Kidney epithelial cell (primary cell): Measurements from ENCODE around the gene KRTAP1-3. TPM values are rescaled to one million over a fixed set of nuclear protein-coding genes. Genes with fewer than 3 reads are reported as not detected.
"Not testable (repeated sequence)": the region's sequence is repeated elsewhere in the genome, so short reads cannot be mapped to it uniquely, and the experiment has no call there.

Experiments
- DNase-seq: peaks from one replicate; pipeline ENCODE4 v3.0.0-alpha.2; 2010; ENCODE audit warnings: low read depth
- H3K27me3 ChIP-seq: 2 replicates; pipeline ENCODE4 v1.6.0; 2011; ENCODE audit warnings: low read length; ENCODE audit not compliant: control insufficient read depth, insufficient read depth
- H3K36me3 ChIP-seq: 2 replicates; pipeline ENCODE4 v1.5.1; 2011; ENCODE audit warnings: low read length; ENCODE audit not compliant: control insufficient read depth, insufficient read depth
- H3K4me3 ChIP-seq: 2 replicates; pipeline ENCODE4 v1.5.1; 2011; ENCODE audit warnings: low read depth, mild to moderate bottlenecking, control low read depth, low read length
- total RNA-seq: library from RNA; depleted of rRNA; stranded (reverse); fragments of >200 nt; gene quantifications from 2 replicates; pipeline ENCODE4 v1.2.3, GENCODE V29; 2015
- TF ChIP-seq, protein P1 (sequence below): IDR thresholded peaks from 2 replicates; pipeline ENCODE4 v1.5.1; 2011; ENCODE audit warnings: mild to moderate bottlenecking, moderate library complexity, low read length, control low read depth, inconsistent platforms; ENCODE audit not compliant: insufficient read depth, poor library complexity, severe bottlenecking

Gene KRTAP1-3
- total RNA-seq, 1 donor from 2014 or later = not detected

DNA sequence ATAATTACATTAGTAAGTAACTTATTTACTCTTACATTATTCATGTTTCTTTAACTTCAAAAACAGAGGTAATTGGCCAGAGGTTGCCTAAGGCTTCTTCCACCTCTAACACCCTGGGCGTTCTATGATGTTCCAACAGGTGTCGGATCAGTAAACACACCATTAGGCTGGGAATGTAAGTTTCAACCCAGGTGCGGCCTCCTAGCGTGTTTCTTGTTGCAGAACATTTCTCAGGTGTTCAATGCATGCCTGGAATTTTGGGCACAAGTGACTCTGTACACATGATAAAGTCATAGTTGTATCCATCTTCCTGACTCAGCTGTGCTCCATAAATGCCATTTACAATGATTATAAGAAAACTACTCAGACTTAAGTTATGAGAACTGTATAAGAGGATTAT lies 19.4 kb upstream of the KRTAP1-3 start:
- Histone ChIP-seq H3K4me3 (no peak overlapping the region), H3K36me3 (no peaks in the 10 kb centered on the region), H3K27me3 (no peaks in the 10 kb centered on the region)
- DNase-seq = no peak
- TF ChIP-seq, protein P1, sequence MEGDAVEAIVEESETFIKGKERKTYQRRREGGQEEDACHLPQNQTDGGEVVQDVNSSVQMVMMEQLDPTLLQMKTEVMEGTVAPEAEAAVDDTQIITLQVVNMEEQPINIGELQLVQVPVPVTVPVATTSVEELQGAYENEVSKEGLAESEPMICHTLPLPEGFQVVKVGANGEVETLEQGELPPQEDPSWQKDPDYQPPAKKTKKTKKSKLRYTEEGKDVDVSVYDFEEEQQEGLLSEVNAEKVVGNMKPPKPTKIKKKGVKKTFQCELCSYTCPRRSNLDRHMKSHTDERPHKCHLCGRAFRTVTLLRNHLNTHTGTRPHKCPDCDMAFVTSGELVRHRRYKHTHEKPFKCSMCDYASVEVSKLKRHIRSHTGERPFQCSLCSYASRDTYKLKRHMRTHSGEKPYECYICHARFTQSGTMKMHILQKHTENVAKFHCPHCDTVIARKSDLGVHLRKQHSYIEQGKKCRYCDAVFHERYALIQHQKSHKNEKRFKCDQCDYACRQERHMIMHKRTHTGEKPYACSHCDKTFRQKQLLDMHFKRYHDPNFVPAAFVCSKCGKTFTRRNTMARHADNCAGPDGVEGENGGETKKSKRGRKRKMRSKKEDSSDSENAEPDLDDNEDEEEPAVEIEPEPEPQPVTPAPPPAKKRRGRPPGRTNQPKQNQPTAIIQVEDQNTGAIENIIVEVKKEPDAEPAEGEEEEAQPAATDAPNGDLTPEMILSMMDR = no peak

DNA sequence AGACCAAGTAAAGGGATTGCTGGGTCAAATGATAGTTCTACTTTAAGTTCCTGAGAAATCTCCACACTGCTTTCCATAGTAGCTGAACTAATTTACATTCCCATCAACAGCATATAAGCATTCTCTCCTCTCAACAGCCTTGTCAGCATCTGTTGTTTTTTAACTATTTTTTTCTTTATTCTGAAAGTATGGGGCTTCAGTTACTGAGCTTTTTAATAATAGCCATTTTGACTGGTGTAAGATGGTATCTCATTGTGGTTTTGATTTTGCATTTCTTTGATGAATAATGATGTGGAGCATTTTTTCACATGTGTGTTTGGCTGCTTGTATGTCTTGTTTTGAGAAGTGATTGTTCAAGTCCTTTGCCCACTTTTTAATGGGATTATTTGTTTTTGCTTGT lies 17.9 kb upstream of the KRTAP1-3 start:
- Histone ChIP-seq H3K36me3 (no peaks in the 10 kb centered on the region), H3K4me3 (no peak overlapping the region), H3K27me3 (no peaks in the 10 kb centered on the region)
- DNase-seq = no peak
- TF ChIP-seq, protein P1 = no peak

DNA sequence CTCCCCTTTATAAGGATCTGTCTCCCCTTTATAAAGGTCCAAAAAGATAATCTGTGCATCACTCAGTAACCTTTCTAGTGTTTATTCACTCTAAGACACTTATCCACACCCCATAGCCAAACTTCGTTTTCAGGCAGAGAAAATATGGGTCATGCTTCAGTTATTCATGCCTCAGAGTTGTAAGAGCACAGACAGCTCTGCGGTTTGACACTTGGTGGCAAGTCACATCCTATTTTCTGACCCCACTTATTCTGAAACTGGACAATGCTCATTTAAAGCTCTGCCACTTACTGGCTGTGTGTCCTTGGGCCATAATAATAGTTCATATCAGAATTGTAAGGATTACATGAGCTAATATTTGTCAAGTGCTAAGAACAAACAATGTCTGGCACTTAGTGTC lies 14.4 kb upstream of the KRTAP1-3 start:
- H3K4me3 ChIP-seq = no peak overlapping the region
- no peaks in the 10 kb centered on the region for H3K36me3 ChIP-seq
- TF ChIP-seq, protein P1 = no peak
- H3K27me3 ChIP-seq = no peaks in the 10 kb centered on the region
- DNase-seq = no peak

DNA sequence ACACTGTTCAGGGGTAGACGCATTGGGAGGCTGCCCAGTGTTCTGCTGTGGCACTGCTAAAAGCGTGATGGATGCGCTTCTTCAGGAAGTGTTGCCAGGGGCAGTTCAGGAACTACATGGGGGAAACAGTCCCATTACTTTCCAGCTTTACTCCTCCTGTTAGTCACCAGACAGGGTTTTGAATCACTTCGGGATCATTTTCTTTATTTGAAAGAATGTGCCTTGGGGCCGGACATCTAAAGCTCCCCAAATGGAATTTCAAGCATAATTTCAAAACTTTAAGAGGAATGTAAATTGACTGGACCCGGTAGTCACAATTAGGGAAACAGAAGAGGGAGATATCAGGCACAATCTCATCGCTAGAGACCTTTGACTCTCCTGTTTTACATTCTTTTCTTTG lies 13.8 kb upstream of the KRTAP1-3 start:
- Histone ChIP-seq H3K4me3 (no peak overlapping the region), H3K27me3 (no peaks in the 10 kb centered on the region), H3K36me3 (no peaks in the 10 kb centered on the region)
- DNase-seq = no peak
- TF ChIP-seq, protein P1 = no peak

DNA sequence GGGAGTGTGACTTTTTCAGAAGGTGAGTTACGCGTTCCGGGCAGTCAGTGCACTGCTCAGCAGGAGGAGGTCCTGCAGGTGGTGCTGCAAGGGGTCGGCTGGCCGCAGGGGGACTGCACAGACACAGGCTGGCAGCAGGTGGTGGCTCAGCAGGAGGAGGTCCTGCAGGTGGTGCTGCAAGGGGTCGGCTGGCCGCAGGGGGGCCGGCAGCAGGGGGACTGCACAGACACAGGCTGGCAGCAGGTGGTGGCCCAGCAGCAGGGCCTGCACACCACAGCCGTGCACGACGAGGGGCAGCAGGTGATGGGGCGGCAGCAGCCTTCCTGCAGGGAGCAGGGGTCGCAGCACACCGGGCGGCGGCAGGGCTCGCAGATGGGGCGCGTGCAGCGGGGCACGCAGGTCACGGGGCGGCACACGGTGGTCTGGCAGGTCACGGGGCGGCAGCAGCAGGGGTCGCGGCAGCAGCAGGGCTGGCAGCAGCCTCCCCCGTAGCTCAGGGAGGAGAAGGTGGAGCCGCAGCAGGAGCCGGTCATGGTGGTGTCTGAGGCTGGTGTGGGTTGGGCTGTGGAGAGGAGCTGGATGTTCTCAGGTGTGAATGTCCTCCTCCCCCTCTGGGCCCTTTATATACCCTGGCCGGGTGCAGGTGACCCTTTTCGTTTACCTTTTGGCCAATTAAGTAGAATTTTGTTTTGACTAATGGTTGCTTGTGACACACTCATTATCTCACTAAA lies 12.2 kb upstream of the KRTAP1-3 start, which contains the start of gene KRTAP2-1:
Gene KRTAP2-1, minus strand, starts transcription at position 582 of the 731 bp plus-strand sequence. Its CDS starts 49 bp downstream, at position 533.
- H3K27me3 ChIP-seq, DNase-seq, H3K36me3 ChIP-seq, H3K4me3 ChIP-seq: not testable (repeated sequence)

DNA sequence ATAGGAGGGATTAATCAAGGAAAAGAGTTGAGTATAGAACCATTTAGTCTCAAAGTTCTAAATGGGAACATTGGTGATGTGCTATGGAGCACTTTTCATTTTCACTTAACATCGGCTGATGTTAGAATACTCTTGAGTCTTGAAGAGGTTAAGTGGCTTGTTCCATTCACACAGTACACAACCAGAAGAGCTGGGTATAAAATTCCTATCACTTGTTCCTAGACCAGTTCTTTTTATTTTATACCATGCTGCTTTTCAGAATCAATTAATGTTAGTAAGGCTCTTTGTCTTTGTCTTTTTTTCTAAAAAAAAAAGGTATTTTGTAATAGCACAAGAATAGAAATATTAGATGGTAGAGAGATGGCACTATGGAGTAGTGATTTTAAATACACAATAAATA lies 8.3 kb upstream of the KRTAP1-3 start:
- no peaks in the 10 kb centered on the region for H3K36me3 ChIP-seq
- H3K27me3 ChIP-seq = no peaks in the 10 kb centered on the region
- TF ChIP-seq, protein P1 = no peak
- no peak for DNase-seq
- H3K4me3 ChIP-seq = no peak overlapping the region

DNA sequence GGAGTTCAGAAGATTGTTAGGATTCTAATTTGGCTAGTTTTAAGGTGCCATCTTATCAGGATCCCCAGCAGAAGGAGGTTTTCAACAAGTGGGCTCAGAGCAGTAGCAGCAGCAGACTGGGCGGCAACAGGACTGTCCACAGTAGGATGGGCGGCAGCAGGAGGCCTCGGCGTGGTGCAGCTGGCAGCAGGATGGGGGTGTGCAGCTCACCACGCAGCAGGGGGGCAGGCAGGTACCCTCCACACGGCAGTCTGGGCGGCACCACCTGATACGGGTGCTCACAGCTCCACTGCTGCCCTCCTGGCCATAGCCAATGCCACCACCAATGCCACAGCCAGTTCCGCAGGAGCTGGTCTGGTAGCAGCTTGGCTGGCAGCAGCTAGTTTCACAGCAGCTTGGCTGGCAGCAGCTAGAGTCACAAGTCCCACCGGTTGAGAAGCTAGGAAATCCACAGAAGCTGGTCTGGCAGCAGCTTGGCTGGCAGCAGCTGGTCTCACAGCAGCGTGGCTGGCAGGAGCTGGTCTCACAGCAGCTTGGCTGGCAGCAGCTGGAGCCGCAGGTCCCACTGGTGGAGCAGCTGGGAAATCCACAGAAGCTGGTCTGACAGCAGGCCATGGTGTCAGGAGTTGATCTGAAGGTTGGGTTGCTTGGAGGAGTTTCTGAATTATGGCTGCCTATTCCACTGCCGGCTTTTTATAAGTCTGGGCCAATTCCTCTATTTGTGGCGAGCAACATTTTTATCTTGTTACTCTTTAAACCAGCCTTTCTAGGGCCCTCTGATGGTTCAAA lies 6.3 kb upstream of the KRTAP1-3 start, which contains the start of gene KRTAP1-1:
Gene KRTAP1-1, minus strand, starts transcription at position 668 of the 789 bp plus-strand sequence. Its CDS starts 53 bp downstream, at position 615.
- DNase-seq, H3K27me3 ChIP-seq, H3K36me3 ChIP-seq, H3K4me3 ChIP-seq: not testable (repeated sequence)
